Mammary epithelial cell (primary cell): Measurements from ENCODE around the gene FILIP1.

Experiments
- CTCF ChIP-seq, 2 donors: IDR thresholded peaks in 1 of 2; conservative IDR thresholded peaks in 1 of 2; 2 replicates each; pipeline ENCODE4 v1.5.1; 2011 to 2012; ENCODE audit warnings: inconsistent platforms in 2 of 2, low read length in 2 of 2, mild to moderate bottlenecking in 2 of 2, control low read depth in 1 of 2, low read depth in 1 of 2; ENCODE audit not compliant: insufficient read depth in 1 of 2; ENCODE audit errors: extremely low read depth in 1 of 2
- EZH2 ChIP-seq: IDR thresholded peaks from 2 replicates; pipeline ENCODE4 v1.6.1; 2012; ENCODE audit warnings: low read length, inconsistent platforms, borderline replicate concordance

GRCh38 chr6:75272145-75272840 lies 221.3 kb downstream of the FILIP1 start:
- TF ChIP-seq CTCF (conservative IDR thresholded peaks at IDR 0.05 in 1 of 2, IDR thresholded peaks at IDR 0.05 in 1 of 2; ENCODE audit: extremely low read depth in 1 of 2, insufficient read depth in 1 of 2, low read depth in 1 of 2, low read length in 2 of 2) (no peak), EZH2 (no peak)
